Measurements from ENCODE around the gene SUMF2.
"Not testable (repeated sequence)": the region's sequence is repeated elsewhere in the genome, so short reads cannot be mapped to it uniquely, and the experiment has no call there.

SUMF2 gene

GRCh38 chr7:56105508-56105907 is 41.4 kb downstream of the SUMF2 start:
- in situ Hi-C loops (cut with MboI; ENCODE audit: low sequenced_read_pairs): no loop called here

GRCh38 chr7:56106108-56107073 is 42.3 kb downstream of the SUMF2 start, which contains the start of gene CHCHD2:
Gene CHCHD2, minus strand, starts transcription at chr7:56106476. Its CDS starts 63 bp downstream, at chr7:56106413.
- in situ Hi-C loops (cut with MboI; ENCODE audit: low sequenced_read_pairs): no loop called here

DNA sequence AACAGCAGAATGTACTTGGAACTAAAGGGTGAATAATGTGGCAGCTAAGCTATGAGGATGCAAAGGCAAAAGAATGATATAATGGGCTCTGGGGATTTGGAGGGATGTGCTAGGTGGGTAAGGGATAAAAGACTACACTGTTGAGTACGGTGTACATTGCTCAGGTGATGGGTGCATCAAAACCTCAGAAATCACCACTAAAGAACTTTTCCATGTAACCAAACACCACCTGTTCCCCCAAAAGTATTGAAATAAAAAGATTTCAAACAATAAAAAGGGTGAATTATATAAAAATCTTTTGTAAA is 43.8 kb downstream of the SUMF2 start:
- in situ Hi-C loops (cut with MboI; ENCODE audit: low sequenced_read_pairs): no loop called here

- in situ Hi-C loops (cut with MboI; ENCODE audit: low sequenced_read_pairs): no loop called here
These were observed 46.5 kb downstream of the SUMF2 start for GRCh38 chr7:56110611-56111010.

DNA sequence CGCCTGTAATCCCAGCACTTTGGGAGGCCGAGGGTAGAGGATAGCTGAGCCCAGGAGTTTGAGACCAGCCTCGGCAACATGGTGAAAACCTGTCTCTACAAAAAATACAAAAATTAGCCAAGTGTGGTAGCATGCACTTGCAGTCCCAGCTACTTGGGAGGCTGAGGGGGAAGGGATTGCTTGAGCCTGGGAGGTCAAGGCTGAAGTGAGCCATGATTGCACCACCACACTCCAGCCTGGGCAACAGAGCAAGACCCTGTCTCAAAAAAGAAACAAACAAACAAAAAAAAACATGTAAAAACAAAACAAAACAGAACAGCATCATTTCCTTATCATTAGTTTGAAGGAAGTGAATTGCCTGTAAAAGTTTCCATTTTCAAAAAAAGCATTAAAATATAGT is 48.2 kb downstream of the SUMF2 start:
- in situ Hi-C loops (cut with MboI; ENCODE audit: low sequenced_read_pairs): not testable (repeated sequence)

DNA sequence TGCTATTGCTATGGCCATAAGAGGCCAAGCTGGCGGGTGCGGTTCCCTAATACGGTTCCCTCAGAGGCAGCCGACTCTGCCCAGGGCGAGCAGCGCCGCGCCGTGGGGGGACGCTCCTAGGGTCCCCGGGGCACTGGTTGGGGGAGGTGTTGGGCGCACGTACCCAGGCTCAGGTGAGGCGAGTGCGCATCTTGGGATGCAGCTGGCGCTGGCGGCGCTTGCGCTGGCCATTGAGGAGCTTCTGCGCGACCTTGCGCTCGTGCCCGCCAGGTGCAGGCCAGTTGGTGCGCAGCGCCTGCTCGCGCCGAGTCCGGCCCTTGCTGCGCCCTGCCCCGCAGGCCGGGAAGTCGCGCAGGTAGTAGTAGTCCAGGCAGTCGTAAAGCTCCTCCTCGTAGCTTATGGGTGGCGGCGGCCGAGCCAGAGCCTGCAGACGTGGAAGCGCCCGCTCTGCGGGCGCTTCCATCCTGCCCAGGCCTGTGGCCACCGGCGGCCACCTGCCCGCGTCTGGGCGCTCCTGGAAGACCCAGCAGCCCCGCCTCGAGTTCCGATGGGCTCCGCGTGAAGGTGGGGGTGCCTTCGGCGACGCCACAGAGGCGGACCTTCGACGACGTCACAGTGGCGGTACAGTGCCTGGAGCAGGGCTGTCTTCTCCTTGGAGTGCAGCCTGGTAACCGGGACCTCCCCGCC is 51.9 kb downstream of the SUMF2 start, which contains the start of gene NUPR2:
Gene NUPR2, minus strand, starts transcription at position 566 of the 687 bp plus-strand sequence. Its CDS starts 103 bp downstream, at position 463.
- in situ Hi-C loops (cut with MboI; ENCODE audit: low sequenced_read_pairs): no loop called here

- in situ Hi-C loops (cut with MboI; ENCODE audit: low sequenced_read_pairs): no loop called here
These were observed 57.4 kb downstream of the SUMF2 start for GRCh38 chr7:56121440-56121839.

DNA sequence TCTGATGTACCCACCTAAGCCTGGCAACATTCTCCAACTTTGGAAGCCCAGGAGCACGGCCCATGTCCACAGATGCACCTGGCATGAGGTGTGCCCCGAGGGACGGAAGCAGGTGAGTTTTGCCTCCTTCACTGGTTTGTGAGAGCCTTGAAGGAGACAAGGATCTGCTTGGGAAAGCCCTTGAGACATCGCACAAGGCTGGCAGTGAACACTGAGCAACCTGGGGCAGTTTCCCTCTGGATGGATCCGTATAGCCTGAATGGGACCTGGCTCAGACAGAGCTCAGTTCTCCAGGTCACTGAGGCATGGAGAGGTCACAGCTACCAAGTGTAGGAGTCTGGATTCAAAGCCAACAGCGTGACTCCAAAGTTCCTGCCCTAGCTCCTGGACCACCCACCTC is 60.9 kb downstream of the SUMF2 start:
- in situ Hi-C loops (cut with MboI; ENCODE audit: low sequenced_read_pairs): no loop called here

DNA sequence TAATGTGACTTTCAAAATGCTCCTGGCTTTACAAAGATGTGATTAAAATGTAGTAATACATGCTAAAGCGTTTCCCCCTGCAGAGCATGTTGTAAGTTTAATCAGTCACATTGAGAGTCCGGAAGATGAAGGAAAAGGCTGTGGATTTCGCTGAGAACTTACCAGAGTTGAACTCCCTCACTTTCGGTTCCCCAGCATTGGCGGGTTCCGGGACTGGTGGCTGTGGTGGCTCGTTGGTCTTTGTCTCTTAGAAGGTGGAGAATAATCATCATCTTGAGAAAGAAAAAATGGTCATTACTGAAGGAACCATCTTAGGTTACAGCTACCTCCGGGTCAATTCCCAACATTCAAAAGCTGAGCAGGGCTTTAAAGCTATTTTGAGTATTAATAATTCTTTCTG is 61.7 kb downstream of the SUMF2 start:
- in situ Hi-C loops (cut with MboI; ENCODE audit: low sequenced_read_pairs): no loop called here

GRCh38 chr7:56127241-56127975 is 63.3 kb downstream of the SUMF2 start:
- in situ Hi-C loops (cut with MboI; ENCODE audit: low sequenced_read_pairs): no loop called here
